ENCODE measurements around the gene TOPORS.

TOPORS gene

DNA sequence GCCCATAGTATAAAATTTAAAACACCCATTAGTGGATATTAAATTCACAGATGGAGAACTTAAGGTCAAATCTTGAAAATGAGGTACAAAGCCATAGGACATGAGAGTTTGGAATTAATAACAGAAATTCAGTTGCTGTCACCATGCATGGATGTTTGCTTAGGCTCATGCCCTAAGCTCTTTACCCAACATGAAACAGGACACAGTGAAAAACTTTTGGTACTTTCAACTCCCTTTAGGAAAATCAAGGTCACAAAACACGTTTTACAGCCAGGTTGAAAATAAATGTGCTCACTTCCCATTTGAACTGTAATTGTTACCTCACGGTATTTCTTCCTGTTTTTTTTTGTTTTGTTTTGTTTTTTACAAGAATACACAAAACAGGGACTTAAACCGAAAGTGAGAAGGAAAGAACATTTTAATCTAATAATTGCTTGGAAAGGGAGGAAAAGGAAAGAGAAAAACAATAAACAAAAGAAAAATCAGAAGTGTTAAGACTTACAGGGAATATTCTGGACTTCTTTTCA lies 6.1 kb upstream of the TOPORS start:
- Histone ChIP-seq H3K27me3 (ENCODE audit: insufficient read depth, low read length, poor library complexity, severe bottlenecking) (no peaks in the 10 kb centered on the region), H3K4me2 (ENCODE audit: low read depth, low read length, poor library complexity, severe bottlenecking) (no peak overlapping the region), H3K9me2 (replicated peaks; ENCODE audit: low read depth, low read length) (no peaks in the 10 kb centered on the region), H3K4me3 (ENCODE audit: low read length, poor library complexity, severe bottlenecking) (no peak overlapping the region), H3K9me3 (ENCODE audit: insufficient read depth, low read depth, low read length) (no peaks in the 10 kb centered on the region), H2AFZ (ENCODE audit: low read length) (no peak overlapping the region), H4K20me1 (ENCODE audit: insufficient read depth, low read length, poor library complexity, severe bottlenecking) (peaks cover 5% of the 10 kb centered on the region), H3K4me1 (ENCODE audit: insufficient read depth, low read length, poor library complexity, severe bottlenecking) (peaks cover 10% of the 10 kb centered on the region), H3K79me2 (ENCODE audit: insufficient read depth, low read length) (peaks cover 25% of the 10 kb centered on the region; the same call in 1 of the 2 replicates), H3K9ac (ENCODE audit: low read depth, low read length, poor library complexity, severe bottlenecking) (no peak overlapping the region), H3K36me3 (ENCODE audit: insufficient read depth, low read length) (no peaks in the 10 kb centered on the region), H3F3A (ENCODE audit: low read depth) (no peaks in the 10 kb centered on the region; the same call in 1 of the 2 replicates)
- TF ChIP-seq, protein P1, sequence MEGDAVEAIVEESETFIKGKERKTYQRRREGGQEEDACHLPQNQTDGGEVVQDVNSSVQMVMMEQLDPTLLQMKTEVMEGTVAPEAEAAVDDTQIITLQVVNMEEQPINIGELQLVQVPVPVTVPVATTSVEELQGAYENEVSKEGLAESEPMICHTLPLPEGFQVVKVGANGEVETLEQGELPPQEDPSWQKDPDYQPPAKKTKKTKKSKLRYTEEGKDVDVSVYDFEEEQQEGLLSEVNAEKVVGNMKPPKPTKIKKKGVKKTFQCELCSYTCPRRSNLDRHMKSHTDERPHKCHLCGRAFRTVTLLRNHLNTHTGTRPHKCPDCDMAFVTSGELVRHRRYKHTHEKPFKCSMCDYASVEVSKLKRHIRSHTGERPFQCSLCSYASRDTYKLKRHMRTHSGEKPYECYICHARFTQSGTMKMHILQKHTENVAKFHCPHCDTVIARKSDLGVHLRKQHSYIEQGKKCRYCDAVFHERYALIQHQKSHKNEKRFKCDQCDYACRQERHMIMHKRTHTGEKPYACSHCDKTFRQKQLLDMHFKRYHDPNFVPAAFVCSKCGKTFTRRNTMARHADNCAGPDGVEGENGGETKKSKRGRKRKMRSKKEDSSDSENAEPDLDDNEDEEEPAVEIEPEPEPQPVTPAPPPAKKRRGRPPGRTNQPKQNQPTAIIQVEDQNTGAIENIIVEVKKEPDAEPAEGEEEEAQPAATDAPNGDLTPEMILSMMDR (conservative IDR thresholded peaks at IDR 0.05; ENCODE audit: low read length), result no peak
- no peak for TF ChIP-seq EZH2phosphoT487 (IDR thresholded peaks at IDR 0.05; ENCODE audit: borderline replicate concordance)

DNA sequence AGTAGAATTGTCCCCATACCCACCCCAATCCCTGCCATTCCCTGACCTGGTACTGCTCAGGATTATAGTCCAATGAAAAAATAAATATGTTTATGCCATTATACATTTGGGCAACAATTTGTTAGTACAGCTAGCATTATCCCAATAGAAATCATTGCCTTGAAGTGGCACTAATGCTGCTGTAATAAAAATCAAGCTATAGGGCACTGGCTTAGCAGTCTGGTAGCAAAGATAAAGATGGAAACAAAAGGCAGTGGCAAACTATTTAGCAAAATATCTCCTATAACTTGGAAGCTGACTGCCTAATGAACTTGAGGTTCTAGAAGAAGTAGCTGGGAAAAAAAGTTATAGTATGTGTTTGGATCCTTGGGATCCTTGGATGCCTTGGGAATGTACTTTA lies 2.2 kb upstream of the TOPORS start:
- Histone ChIP-seq H3K9me3 (ENCODE audit: insufficient read depth, low read depth, low read length) (no peaks in the 10 kb centered on the region), H3K79me2 (ENCODE audit: insufficient read depth, low read length) (peaks cover 49% of the 10 kb centered on the region), H3K36me3 (ENCODE audit: insufficient read depth, low read length) (no peaks in the 10 kb centered on the region), H3K27me3 (ENCODE audit: insufficient read depth, low read length, poor library complexity, severe bottlenecking) (no peaks in the 10 kb centered on the region), H3K4me2 (ENCODE audit: low read depth, low read length, poor library complexity, severe bottlenecking) (peak overlapping the region; percentile 83), H3K9ac (ENCODE audit: low read depth, low read length, poor library complexity, severe bottlenecking) (no peak overlapping the region), H2AFZ (ENCODE audit: low read length) (no peak overlapping the region), H3K4me3 (ENCODE audit: low read length, poor library complexity, severe bottlenecking) (no peak overlapping the region), H4K20me1 (ENCODE audit: insufficient read depth, low read length, poor library complexity, severe bottlenecking) (peaks cover 10% of the 10 kb centered on the region), H3K9me2 (replicated peaks; ENCODE audit: low read depth, low read length) (no peaks in the 10 kb centered on the region), H3F3A (ENCODE audit: low read depth) (no peaks in the 10 kb centered on the region; the same call in 1 of the 2 replicates), H3K4me1 (ENCODE audit: insufficient read depth, low read length, poor library complexity, severe bottlenecking) (peaks cover 28% of the 10 kb centered on the region)
- TF ChIP-seq EZH2phosphoT487 (IDR thresholded peaks at IDR 0.05; ENCODE audit: borderline replicate concordance), result no peak
- TF ChIP-seq, protein P1 (conservative IDR thresholded peaks at IDR 0.05; ENCODE audit: low read length), result no peak

DNA sequence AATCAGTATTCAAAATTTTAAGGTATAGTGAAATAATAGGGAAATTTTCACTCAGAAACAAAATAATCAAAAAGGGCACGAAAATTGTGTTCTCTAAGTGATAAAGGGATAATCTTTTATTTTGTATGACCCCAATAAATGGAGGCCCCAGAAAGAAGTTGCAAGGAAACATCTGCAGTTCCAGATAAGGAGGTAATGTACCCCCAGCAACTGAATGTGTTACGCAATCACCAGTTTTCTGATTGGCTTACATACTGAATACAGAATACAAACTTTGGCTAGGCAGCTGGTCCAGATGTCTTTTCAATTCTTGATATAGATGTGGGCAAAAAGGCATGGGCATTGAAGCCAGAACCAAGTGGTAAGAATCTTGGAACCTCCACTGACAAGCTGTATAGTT lies 1.7 kb upstream of the TOPORS start:
- H3K36me3 ChIP-seq (ENCODE audit: insufficient read depth, low read length), result no peaks in the 10 kb centered on the region
- H3K4me2 ChIP-seq (ENCODE audit: low read depth, low read length, poor library complexity, severe bottlenecking), result peak overlapping the region; percentile 83
- H3K9me2 ChIP-seq (replicated peaks; ENCODE audit: low read depth, low read length), result no peaks in the 10 kb centered on the region
- H3F3A ChIP-seq (ENCODE audit: low read depth), result no peaks in the 10 kb centered on the region; the same call in 1 of the 2 replicates
- H2AFZ ChIP-seq (ENCODE audit: low read length), result no peak overlapping the region
- no peaks in the 10 kb centered on the region for H3K27me3 ChIP-seq (ENCODE audit: insufficient read depth, low read length, poor library complexity, severe bottlenecking)
- peaks cover 54% of the 10 kb centered on the region for H3K79me2 ChIP-seq (ENCODE audit: insufficient read depth, low read length)
- H3K4me3 ChIP-seq (ENCODE audit: low read length, poor library complexity, severe bottlenecking), result peak overlapping the region; percentile 1
- peaks cover 32% of the 10 kb centered on the region for H3K4me1 ChIP-seq (ENCODE audit: insufficient read depth, low read length, poor library complexity, severe bottlenecking)
- peaks cover 15% of the 10 kb centered on the region for H4K20me1 ChIP-seq (ENCODE audit: insufficient read depth, low read length, poor library complexity, severe bottlenecking)
- H3K9me3 ChIP-seq (ENCODE audit: insufficient read depth, low read depth, low read length), result no peaks in the 10 kb centered on the region
- H3K9ac ChIP-seq (ENCODE audit: low read depth, low read length, poor library complexity, severe bottlenecking), result peak overlapping the region; percentile 15
- TF ChIP-seq EZH2phosphoT487 (IDR thresholded peaks at IDR 0.05; ENCODE audit: borderline replicate concordance), result no peak
- TF ChIP-seq, protein P1 (conservative IDR thresholded peaks at IDR 0.05; ENCODE audit: low read length), result no peak

All from Loucy (cell line).